AG09309 (cell line): ENCODE measurements around the gene MT1B.

ENCODE experiments used
- DNase-seq: peaks from one replicate; pipeline ENCODE4 v3.0.0-alpha.2; 2010; ENCODE audit warnings: low read depth
- H3K4me3 ChIP-seq: 2 replicates; pipeline ENCODE4 v1.5.1; 2011; ENCODE audit warnings: mild to moderate bottlenecking, low read depth, low read length, moderate library complexity; ENCODE audit not compliant: control insufficient read depth
- CTCF ChIP-seq: IDR thresholded peaks from 2 replicates; pipeline ENCODE4 v1.5.1; 2011; ENCODE audit warnings: mild to moderate bottlenecking, low read depth, low read length, inconsistent platforms; ENCODE audit not compliant: insufficient read depth, control insufficient read depth; ENCODE audit errors: missing control alignments

The MT1B gene

GRCh38 chr16:56625943-56626654 lies 25.6 kb upstream of the MT1B start:
- TF ChIP-seq CTCF: no peak
- peak; percentile 51 for DNase-seq
- H3K4me3 ChIP-seq: peak overlapping the region; percentile 81

DNA sequence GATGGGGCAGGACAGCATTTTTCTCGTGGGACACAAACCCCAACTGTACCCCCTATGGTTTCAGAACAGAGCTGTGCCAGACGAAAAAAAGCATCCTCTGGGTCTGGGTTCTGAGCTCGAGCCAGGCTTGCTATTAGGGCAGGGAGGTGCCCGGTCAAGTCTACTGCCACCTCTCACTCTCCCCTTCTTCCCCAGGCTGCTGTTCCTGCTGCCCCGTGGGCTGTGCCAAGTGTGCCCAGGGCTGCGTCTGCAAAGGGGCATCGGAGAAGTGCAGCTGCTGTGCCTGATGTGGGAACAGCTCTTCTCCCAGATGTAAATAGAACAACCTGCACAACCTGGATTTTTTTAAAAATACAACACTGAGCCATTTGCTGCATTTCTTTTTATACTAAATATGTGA lies 25.0 kb upstream of the MT1B start:
- no peak for TF ChIP-seq CTCF
- H3K4me3 ChIP-seq: peak overlapping the region; percentile 81
- no peak for DNase-seq

GRCh38 chr16:56628486-56629350 lies 23.0 kb upstream of the MT1B start:
- TF ChIP-seq CTCF: no peak
- no peak for DNase-seq
- H3K4me3 ChIP-seq: no peak overlapping the region

GRCh38 chr16:56629531-56629930 lies 22.2 kb upstream of the MT1B start:
- TF ChIP-seq CTCF: no peak
- H3K4me3 ChIP-seq: no peak overlapping the region
- DNase-seq: no peak

DNA sequence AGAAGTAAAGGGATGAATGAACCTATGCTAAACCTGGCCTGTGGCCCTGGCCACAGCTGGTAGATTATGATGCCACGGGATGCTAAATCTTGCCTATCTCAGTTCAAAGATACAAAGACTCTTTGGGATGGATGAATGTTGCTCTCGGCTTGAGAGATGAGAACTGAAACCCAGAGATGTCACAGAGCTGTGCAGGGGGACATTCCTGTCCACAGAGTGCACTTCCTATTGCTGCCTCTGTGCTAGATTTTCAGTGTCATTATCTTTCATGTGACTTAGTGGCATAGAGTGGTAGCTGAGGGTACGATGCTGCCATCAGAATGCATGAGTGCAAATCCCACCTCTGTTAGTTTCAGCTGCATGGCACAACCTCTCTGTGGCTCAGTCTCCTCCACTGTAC lies 21.6 kb upstream of the MT1B start:
- TF ChIP-seq CTCF: no peak
- no peak overlapping the region for H3K4me3 ChIP-seq
- no peak for DNase-seq

DNA sequence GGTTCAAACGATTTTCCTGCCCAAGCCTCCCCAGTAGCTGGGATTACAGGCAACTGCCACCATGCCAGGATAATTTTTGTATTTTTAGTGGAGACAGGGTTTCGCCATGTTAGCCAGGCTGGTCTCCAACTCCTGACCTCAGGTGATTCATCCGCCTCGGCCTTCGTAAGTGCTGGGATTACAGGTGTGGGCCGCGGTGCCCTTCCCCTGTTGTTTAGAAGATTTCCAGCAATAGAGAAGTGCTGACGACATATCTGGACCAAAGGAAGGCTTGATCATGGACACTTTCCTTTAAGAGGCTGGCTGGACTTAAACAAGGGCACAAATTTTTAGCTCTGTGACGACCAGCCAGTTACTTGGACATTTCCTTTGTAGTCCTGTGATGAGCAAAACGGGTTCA lies 20.5 kb upstream of the MT1B start:
- H3K4me3 ChIP-seq: no peak overlapping the region

More for the DNA sequence above, 20.5 kb upstream of the MT1B start:
- no peak for DNase-seq
- no peak for TF ChIP-seq CTCF
